ENCODE data around the gene FBXO15.
A peak's percentile ranks its signal among the peaks of the same experiment; 100 is the strongest.

FBXO15 gene

GRCh38 chr18:74147779-74148542, at the start of gene FBXO15, which contains the start of gene TIMM21:
TSS of gene FBXO15 (minus strand) at chr18:74147834. CDS start at chr18:74147785, 49 bp downstream.
TSS of gene TIMM21 (plus strand) at chr18:74148523. CDS start at chr18:74148809, 286 bp downstream.
- DNase-seq (ENCODE audit: low read depth), result peak; percentile 94

- peak; percentile 17 for DNase-seq (ENCODE audit: low read depth)
Measured at GRCh38 chr18:74196220-74197119, 48.8 kb upstream of the FBXO15 start.

- no peak for DNase-seq (ENCODE audit: low read depth)
Measured at GRCh38 chr18:74194691-74195090, 47.1 kb upstream of the FBXO15 start.

GRCh38 chr18:74191577-74191976, 43.9 kb upstream of the FBXO15 start:
- DNase-seq (ENCODE audit: low read depth), result no peak

GRCh38 chr18:74190086-74190485, 42.5 kb upstream of the FBXO15 start:
- DNase-seq (ENCODE audit: low read depth), result no peak

- no peak for DNase-seq (ENCODE audit: low read depth)
Measured at GRCh38 chr18:74186661-74187060, 39.0 kb upstream of the FBXO15 start.

- no peak for DNase-seq (ENCODE audit: low read depth)
Measured at GRCh38 chr18:74185860-74186259, 38.2 kb upstream of the FBXO15 start.

GRCh38 chr18:74184875-74185274, 37.2 kb upstream of the FBXO15 start:
- no peak for DNase-seq (ENCODE audit: low read depth)

GRCh38 chr18:74183130-74183529, 35.5 kb upstream of the FBXO15 start:
- no peak for DNase-seq (ENCODE audit: low read depth)

GRCh38 chr18:74182335-74182734, 34.7 kb upstream of the FBXO15 start:
- no peak for DNase-seq (ENCODE audit: low read depth)

- no peak for DNase-seq (ENCODE audit: low read depth)
Measured at GRCh38 chr18:74179623-74180199, 32.1 kb upstream of the FBXO15 start.

- DNase-seq (ENCODE audit: low read depth), result no peak
Measured at GRCh38 chr18:74178884-74179283, 31.2 kb upstream of the FBXO15 start.

GRCh38 chr18:74175658-74176057, 28.0 kb upstream of the FBXO15 start:
- no peak for DNase-seq (ENCODE audit: low read depth)

GRCh38 chr18:74173434-74173750, 25.8 kb upstream of the FBXO15 start:
- no peak for DNase-seq (ENCODE audit: low read depth)

- no peak for DNase-seq (ENCODE audit: low read depth)
Measured at GRCh38 chr18:74172697-74173433, 25.2 kb upstream of the FBXO15 start.

- DNase-seq (ENCODE audit: low read depth), result no peak
Measured at GRCh38 chr18:74171910-74172606, 24.4 kb upstream of the FBXO15 start.

- no peak for DNase-seq (ENCODE audit: low read depth)
Measured at GRCh38 chr18:74166386-74166785, 18.8 kb upstream of the FBXO15 start.

- no peak for DNase-seq (ENCODE audit: low read depth)
Measured at GRCh38 chr18:74163019-74163660, 15.5 kb upstream of the FBXO15 start.

- DNase-seq (ENCODE audit: low read depth), result no peak
Measured at GRCh38 chr18:74155276-74155675, 7.6 kb upstream of the FBXO15 start.

GRCh38 chr18:74154716-74155115, 7.1 kb upstream of the FBXO15 start:
- DNase-seq (ENCODE audit: low read depth), result no peak

GRCh38 chr18:74153793-74154192, 6.2 kb upstream of the FBXO15 start:
- DNase-seq (ENCODE audit: low read depth), result no peak
